Keratinocyte (primary cell): ENCODE measurements around the gene ROBO2. TPM values are rescaled to one million over a fixed set of nuclear protein-coding genes. Genes with fewer than 3 reads are reported as not detected.

ENCODE experiments used
- DNase-seq: peaks from one replicate; pipeline ENCODE4 v3.0.0-alpha.2; 2011; ENCODE audit warnings: low read depth, missing footprints, low spot score
- FAIRE-seq: peaks from 2 replicates; lab custom pipeline; 2011; peaks lifted over from hg19 to GRCh38; lab: Jason Lieb, UNC
- H2AFZ ChIP-seq: 2 replicates; pipeline ENCODE4 v1.6.0; 2012; ENCODE audit warnings: low read length, control low read depth, inconsistent platforms; ENCODE audit not compliant: control insufficient read depth
- H3K27ac ChIP-seq: 2 replicates; pipeline ENCODE4 v1.5.1; 2011; ENCODE audit warnings: low read length; ENCODE audit not compliant: control insufficient read depth, insufficient read depth
- H3K27me3 ChIP-seq: 3 replicates; pipeline ENCODE4 v1.6.0; 2011; ENCODE audit warnings: low read length; ENCODE audit not compliant: control insufficient read depth, insufficient read depth; ENCODE audit errors: extremely low read depth
- H3K36me3 ChIP-seq, 2 experiments: 2 replicates in 1 of 2; 3 replicates in 1 of 2; pipeline ENCODE4 v1.5.1; 2011; ENCODE audit warnings: low read length in 2 of 2, mild to moderate bottlenecking in 1 of 2; ENCODE audit not compliant: control insufficient read depth in 2 of 2, insufficient read depth in 2 of 2; ENCODE audit errors: extremely low read depth in 1 of 2
- H3K4me1 ChIP-seq: 3 replicates; pipeline ENCODE4 v1.5.1; 2011; ENCODE audit warnings: low read length; ENCODE audit not compliant: control insufficient read depth, insufficient read depth; ENCODE audit errors: extremely low read depth
- H3K4me2 ChIP-seq: 3 replicates; pipeline ENCODE4 v1.6.0; 2011; ENCODE audit warnings: low read depth, low read length; ENCODE audit not compliant: control insufficient read depth, insufficient read depth; ENCODE audit errors: extremely low read depth
- H3K4me3 ChIP-seq, 3 experiments: fragments of 200-600 bp in 1 of 3; sonication (generic) in 1 of 3; 2 replicates in 2 of 3; 3 replicates in 1 of 3; pipeline ENCODE4 v1.5.1; 2011 to 2016; ENCODE audit warnings: low read length in 3 of 3, mild to moderate bottlenecking in 3 of 3, control low read depth in 2 of 3, inconsistent platforms in 1 of 3, low read depth in 1 of 3, mixed read lengths in 1 of 3, mixed run types in 1 of 3, moderate library complexity in 1 of 3; ENCODE audit not compliant: control insufficient read depth in 2 of 3, insufficient read depth in 2 of 3; ENCODE audit errors: extremely low read depth in 1 of 3
- H3K79me2 ChIP-seq: 2 replicates; pipeline ENCODE4 v1.6.0; 2012; ENCODE audit warnings: low read length; ENCODE audit not compliant: control insufficient read depth, insufficient read depth
- H3K9ac ChIP-seq: 3 replicates; pipeline ENCODE4 v1.6.0; 2011; ENCODE audit warnings: low read length; ENCODE audit not compliant: control insufficient read depth, insufficient read depth; ENCODE audit errors: extremely low read depth
- H3K9me1 ChIP-seq: 3 replicates; pipeline ENCODE4 v1.6.0; 2011; ENCODE audit warnings: low read length; ENCODE audit not compliant: control insufficient read depth, insufficient read depth; ENCODE audit errors: extremely low read depth
- H3K9me3 ChIP-seq: 2 replicates; pipeline ENCODE4 v1.5.1; 2012; ENCODE audit warnings: low read depth, low read length; ENCODE audit not compliant: control insufficient read depth
- H4K20me1 ChIP-seq: 3 replicates; pipeline ENCODE4 v1.6.0; 2011; ENCODE audit warnings: low read length; ENCODE audit not compliant: control insufficient read depth, insufficient read depth; ENCODE audit errors: extremely low read depth
- EZH2 ChIP-seq: IDR thresholded peaks from one replicate; pipeline ENCODE4 v1.6.1; 2012; ENCODE audit warnings: inconsistent platforms, mild to moderate bottlenecking, low read length, moderate library complexity
- dilution Hi-C: fragments of 300-500 bp; cut with MboI; formaldehyde crosslinking; loops from one replicate; pipeline ENCODE4 v1.7.0; 2020; ENCODE audit warnings: low sequenced_read_pairs; ENCODE audit not compliant: extremely low pct_ligation_motif_present
- polyA plus RNA-seq, 5 experiments: library from polyadenylated mRNA; depleted of rRNA in 3 of 5; stranded (reverse) in 3 of 5; stranded (forward) in 1 of 5; unstranded in 1 of 5; fragments of >200 nt; gene quantifications; 1 replicate in 1 of 5; 2 replicates in 3 of 5; 3 replicates in 1 of 5; pipeline versions ENCODE4 v1.2.1 to v1.2.3, GENCODE V29; 2011 to 2012; ENCODE audit warnings: missing spikeins in 2 of 5, low read depth in 1 of 5, low replicate concordance in 1 of 5
- TF ChIP-seq, protein P1 (sequence below), 3 experiments: IDR thresholded peaks in 1 of 3; conservative IDR thresholded peaks in 1 of 3; optimal IDR thresholded peaks in 1 of 3; 2 replicates in 2 of 3; 3 replicates in 1 of 3; pipeline versions ENCODE3 to v1.5.1; 2011; ENCODE audit warnings: low read length in 3 of 3, mild to moderate bottlenecking in 3 of 3, moderate library complexity in 2 of 3, control low read depth in 1 of 3, inconsistent platforms in 1 of 3; ENCODE audit not compliant: insufficient read depth in 2 of 3; ENCODE audit errors: extremely low read depth in 1 of 3

The ROBO2 gene
- polyA plus RNA-seq, 1 donor (not counting 4 experiments of a cell fraction or from before 2014, with no cell fraction given) = 0.30 TPM

DNA sequence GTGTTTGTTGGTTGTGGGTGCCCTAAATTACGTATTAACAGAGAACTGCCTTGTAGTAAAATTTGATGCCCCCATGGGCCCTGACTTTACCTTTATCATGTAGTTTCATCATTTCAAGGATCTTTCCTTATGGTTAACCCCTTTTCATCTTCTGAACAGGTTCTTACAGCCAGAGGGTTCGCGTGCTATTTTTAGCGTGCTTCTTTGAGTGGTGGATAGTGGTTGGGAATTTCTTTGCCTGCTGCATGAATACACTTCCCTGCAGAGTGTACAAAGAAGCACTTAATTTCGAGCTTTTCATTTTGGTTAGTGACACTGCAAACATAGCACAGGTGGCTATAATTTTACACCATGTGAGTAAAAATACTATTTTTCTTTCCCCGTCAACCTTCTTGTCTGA lies 231.8 kb downstream of the ROBO2 start:
- Histone ChIP-seq H4K20me1 (no peaks in the 10 kb centered on the region), H3K4me3 (no peak overlapping the region), H3K4me2 (no peak overlapping the region), H3K9me3 (no peaks in the 10 kb centered on the region), H2AFZ (no peak overlapping the region), H3K9ac (no peak overlapping the region), H3K9me1 (no peaks in the 10 kb centered on the region), H3K79me2 (no peaks in the 10 kb centered on the region), H3K27me3 (no peaks in the 10 kb centered on the region), H3K27ac (no peak overlapping the region), H3K36me3 (no peaks in the 10 kb centered on the region), H3K4me1 (no peaks in the 10 kb centered on the region)
- dilution Hi-C loops = no loop called here
- TF ChIP-seq, protein P1, sequence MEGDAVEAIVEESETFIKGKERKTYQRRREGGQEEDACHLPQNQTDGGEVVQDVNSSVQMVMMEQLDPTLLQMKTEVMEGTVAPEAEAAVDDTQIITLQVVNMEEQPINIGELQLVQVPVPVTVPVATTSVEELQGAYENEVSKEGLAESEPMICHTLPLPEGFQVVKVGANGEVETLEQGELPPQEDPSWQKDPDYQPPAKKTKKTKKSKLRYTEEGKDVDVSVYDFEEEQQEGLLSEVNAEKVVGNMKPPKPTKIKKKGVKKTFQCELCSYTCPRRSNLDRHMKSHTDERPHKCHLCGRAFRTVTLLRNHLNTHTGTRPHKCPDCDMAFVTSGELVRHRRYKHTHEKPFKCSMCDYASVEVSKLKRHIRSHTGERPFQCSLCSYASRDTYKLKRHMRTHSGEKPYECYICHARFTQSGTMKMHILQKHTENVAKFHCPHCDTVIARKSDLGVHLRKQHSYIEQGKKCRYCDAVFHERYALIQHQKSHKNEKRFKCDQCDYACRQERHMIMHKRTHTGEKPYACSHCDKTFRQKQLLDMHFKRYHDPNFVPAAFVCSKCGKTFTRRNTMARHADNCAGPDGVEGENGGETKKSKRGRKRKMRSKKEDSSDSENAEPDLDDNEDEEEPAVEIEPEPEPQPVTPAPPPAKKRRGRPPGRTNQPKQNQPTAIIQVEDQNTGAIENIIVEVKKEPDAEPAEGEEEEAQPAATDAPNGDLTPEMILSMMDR (optimal IDR thresholded peaks at IDR 0.05 in 1 of 3, IDR thresholded peaks at IDR 0.05 in 1 of 3, conservative IDR thresholded peaks at IDR 0.05 in 1 of 3; ENCODE audit: extremely low read depth in 1 of 3, insufficient read depth in 2 of 3, low read length in 3 of 3) = no peak
- TF ChIP-seq EZH2 = no peak
- DNase-seq (no peak), FAIRE-seq (no peak)

DNA sequence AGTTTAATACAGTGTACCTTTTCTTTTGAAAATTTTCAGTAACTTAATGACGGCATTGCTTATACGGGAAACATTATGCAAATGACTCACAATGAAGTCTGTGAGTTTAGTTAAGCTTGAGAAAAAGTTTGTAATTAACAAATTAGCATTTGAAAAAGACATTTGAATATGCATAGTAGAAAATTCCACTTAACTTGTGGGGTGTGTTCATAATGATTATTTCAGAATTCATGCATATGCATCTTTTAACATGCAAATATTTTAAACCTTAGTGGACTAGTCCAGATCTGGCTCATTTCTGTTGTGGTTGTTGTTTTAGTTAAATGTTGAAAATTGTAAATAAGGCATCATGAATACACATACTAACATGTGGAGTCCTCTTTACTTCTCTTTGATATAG lies 239.4 kb downstream of the ROBO2 start:
- no peak overlapping the region for H3K4me2 ChIP-seq
- H3K9ac ChIP-seq = no peak overlapping the region
- H2AFZ ChIP-seq = no peak overlapping the region
- DNase-seq (no peak), FAIRE-seq (no peak)
- dilution Hi-C loops = no loop called here
- H3K27me3 ChIP-seq = no peaks in the 10 kb centered on the region
- no peak overlapping the region for H3K27ac ChIP-seq
- H3K9me1 ChIP-seq = no peaks in the 10 kb centered on the region
- no peak for TF ChIP-seq EZH2
- TF ChIP-seq, protein P1 (optimal IDR thresholded peaks at IDR 0.05 in 1 of 3, IDR thresholded peaks at IDR 0.05 in 1 of 3, conservative IDR thresholded peaks at IDR 0.05 in 1 of 3; ENCODE audit: extremely low read depth in 1 of 3, insufficient read depth in 2 of 3, low read length in 3 of 3) = no peak
- H3K4me3 ChIP-seq = no peak overlapping the region
- H3K9me3 ChIP-seq = no peaks in the 10 kb centered on the region
- H4K20me1 ChIP-seq = no peaks in the 10 kb centered on the region
- no peaks in the 10 kb centered on the region for H3K79me2 ChIP-seq
- no peaks in the 10 kb centered on the region for H3K36me3 ChIP-seq
- H3K4me1 ChIP-seq = no peaks in the 10 kb centered on the region
